Astrocyte of the spinal cord (primary cell): ENCODE data around the gene NDST3.
"Not testable (repeated sequence)": the region's sequence is repeated elsewhere in the genome, so short reads cannot be mapped to it uniquely, and the experiment has no call there.

ENCODE experiments used
- DNase-seq: peaks from one replicate; pipeline ENCODE4 v3.0.0; 2011; ENCODE audit warnings: low read depth, low spot score
- H3K4me3 ChIP-seq: 2 replicates; pipeline ENCODE4 v1.5.1; 2011; ENCODE audit warnings: low read depth, mild to moderate bottlenecking, low read length, moderate library complexity
- in situ Hi-C: cut with HindIII; loops from 2 replicates; pipeline ENCODE4 v1.10.0; 2017; ENCODE audit warnings: low sequenced_read_pairs
- TF ChIP-seq, protein P1 (sequence below): IDR thresholded peaks from 2 replicates; pipeline ENCODE4 v1.5.1; 2012; ENCODE audit warnings: low read depth, mild to moderate bottlenecking, low read length, inconsistent platforms

The NDST3 gene

DNA sequence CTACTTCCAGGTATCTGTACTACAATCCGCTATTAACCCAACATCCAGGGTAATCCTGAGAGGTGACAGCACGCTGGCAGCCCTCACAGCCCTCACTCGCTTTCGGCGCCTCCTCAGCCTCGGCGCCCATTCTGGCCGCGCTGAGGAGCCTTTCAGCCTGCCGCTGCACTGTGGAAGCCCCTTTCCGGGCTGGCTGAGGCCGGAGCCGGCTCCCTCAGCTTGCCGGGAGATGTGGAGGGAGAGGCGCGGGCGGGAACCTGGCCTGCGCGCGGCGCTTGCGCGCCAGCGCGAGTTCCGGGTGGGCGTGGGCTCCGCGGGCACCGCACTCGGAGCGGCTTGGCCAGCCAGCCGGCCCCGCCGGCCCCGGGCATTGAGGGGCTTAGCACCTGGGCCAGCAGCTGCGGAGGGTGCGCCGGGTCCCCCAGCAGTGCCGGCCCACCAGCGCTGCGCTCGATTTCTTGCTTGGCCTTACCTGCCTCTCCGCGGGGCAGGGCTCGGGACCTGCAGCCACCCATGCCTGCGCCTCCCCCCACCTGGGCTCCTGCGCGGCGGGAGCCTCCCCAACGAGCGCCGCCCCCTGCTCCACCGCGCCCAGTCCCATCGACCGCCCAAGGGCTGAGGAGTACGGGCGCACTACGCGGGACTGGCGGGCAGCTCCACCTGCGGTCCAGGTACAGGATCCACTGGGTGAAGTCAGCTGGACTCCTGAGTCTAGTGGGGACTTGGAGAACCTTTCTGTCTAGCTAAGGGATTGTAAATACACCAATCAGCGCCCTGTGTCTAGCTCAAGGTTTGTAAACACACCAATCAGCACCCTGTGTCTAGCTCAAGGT lies 231.2 kb downstream of the NDST3 start:
- in situ Hi-C loops = no loop called here
- TF ChIP-seq, protein P1, sequence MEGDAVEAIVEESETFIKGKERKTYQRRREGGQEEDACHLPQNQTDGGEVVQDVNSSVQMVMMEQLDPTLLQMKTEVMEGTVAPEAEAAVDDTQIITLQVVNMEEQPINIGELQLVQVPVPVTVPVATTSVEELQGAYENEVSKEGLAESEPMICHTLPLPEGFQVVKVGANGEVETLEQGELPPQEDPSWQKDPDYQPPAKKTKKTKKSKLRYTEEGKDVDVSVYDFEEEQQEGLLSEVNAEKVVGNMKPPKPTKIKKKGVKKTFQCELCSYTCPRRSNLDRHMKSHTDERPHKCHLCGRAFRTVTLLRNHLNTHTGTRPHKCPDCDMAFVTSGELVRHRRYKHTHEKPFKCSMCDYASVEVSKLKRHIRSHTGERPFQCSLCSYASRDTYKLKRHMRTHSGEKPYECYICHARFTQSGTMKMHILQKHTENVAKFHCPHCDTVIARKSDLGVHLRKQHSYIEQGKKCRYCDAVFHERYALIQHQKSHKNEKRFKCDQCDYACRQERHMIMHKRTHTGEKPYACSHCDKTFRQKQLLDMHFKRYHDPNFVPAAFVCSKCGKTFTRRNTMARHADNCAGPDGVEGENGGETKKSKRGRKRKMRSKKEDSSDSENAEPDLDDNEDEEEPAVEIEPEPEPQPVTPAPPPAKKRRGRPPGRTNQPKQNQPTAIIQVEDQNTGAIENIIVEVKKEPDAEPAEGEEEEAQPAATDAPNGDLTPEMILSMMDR = no peak
- no peak for DNase-seq
- H3K4me3 ChIP-seq = peak overlapping the region; percentile 46

- H3K4me3 ChIP-seq, DNase-seq, in situ Hi-C loops: not testable (repeated sequence)
Observed at GRCh38 chr4:118266145-118266496, 231.8 kb downstream of the NDST3 start.

DNA sequence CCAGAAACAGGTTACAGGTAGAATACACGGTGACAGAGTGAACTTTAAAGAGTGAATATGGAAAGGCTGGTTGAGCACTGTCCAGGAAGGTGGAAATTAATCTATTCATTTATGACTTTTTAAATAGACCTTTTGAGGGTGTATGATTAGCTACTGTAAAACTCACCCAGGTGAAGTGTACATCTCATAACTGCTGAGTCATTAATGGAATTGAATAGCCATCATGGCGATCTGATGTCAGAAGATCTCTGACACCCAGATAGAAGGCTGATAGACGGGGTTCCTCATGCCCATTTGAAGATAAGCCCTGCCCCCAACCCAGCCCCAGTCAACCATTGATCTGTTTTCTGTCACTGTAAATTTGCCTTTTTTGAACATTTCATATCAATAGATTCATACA lies 234.5 kb downstream of the NDST3 start:
- in situ Hi-C loops = no loop called here
- TF ChIP-seq, protein P1 = no peak
- H3K4me3 ChIP-seq = no peak overlapping the region
- DNase-seq = no peak

DNA sequence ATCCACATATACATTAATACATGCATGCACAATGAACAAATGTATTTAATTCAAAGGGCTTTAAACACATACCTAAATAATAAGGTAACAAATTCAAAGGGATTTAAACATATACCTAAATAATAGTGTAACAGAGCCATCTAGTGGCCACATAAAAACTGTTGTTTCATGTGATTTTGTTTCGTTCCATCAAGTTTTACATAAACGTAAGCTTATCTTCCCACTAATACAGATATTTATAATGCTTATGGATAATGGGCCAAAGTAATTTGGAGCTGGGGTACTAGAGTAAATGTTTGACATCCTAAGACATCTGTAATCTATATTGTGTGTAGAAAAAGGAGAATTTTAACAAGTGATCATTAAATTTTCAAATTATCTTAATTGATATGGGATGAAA lies 236.2 kb downstream of the NDST3 start:
- in situ Hi-C loops = no loop called here
- H3K4me3 ChIP-seq = no peak overlapping the region
- TF ChIP-seq, protein P1 = peak; percentile 43
- peak; percentile 72 for DNase-seq

GRCh38 chr4:118271788-118272187 lies 237.5 kb downstream of the NDST3 start:
- H3K4me3 ChIP-seq = no peak overlapping the region
- in situ Hi-C loops = no loop called here
- no peak for DNase-seq
- TF ChIP-seq, protein P1 = no peak

- H3K4me3 ChIP-seq = no peak overlapping the region
- in situ Hi-C loops = no loop called here
- DNase-seq = no peak
- TF ChIP-seq, protein P1 = no peak
Observed at GRCh38 chr4:118273642-118274041, 239.4 kb downstream of the NDST3 start.

- in situ Hi-C loops = no loop called here
- TF ChIP-seq, protein P1 = no peak
- no peak overlapping the region for H3K4me3 ChIP-seq
- DNase-seq = no peak
Observed at GRCh38 chr4:118276580-118276979, 242.3 kb downstream of the NDST3 start.
